ENCODE data around the gene PRKACA. TPM values are rescaled to one million over a fixed set of nuclear protein-coding genes. Genes with fewer than 3 reads are reported as not detected.

The PRKACA gene
- total and polyA plus RNA-seq, 7 donors = 33.6 to 59.1 (median 36.6) TPM

DNA sequence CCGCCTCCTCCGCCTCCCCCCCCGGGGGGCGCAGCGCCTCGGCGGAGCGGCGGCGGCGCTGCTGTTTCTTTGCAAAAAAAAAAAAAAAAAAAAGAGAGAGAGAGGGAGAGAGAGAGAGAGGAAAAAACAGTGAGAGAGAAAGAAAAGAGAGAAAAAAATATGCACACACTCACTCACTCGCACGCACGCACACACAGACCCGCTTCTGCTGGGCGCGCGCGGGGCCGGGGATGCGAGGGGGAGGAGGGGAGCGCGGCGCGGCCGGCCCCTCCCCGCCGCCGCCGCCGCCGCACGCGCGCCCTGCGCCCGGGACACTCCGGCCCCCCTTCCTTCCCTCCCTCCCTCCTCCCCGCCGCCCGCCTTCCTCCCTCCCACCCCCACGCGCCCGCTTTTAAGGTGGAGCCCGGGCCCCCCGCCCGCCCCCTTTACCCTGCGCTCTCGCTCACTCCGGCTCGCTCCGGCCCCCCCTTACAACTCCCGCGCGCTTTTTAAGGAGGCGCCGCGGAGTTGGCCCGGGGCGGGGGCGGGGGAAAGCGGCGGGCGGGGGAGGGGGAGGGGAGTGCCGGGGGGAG lies 27.0 kb downstream of the PRKACA start, which contains the start of gene SAMD1:
Gene SAMD1, minus strand, starts transcription at position 243 of the 572 bp plus-strand sequence.
- TF ChIP-seq EP300 (IDR thresholded peaks at IDR 0.05) (no peak), POLR2AphosphoS5 (IDR thresholded peaks at IDR 0.05) (peak in 1 of 4 donors; percentile 9)
- Histone ChIP-seq H3K4me1 (peaks cover 0 to 20% (median 17%) of the 10 kb centered on the region in 4 donors), H3K27ac (peak within 1 kb of the TSS; percentile 91 to 98 (median 96)), H3K27me3 (no peaks in the 10 kb centered on the region), H3K4me3 (peak within 1 kb of the TSS; percentile 60 to 84 (median 72)), H3K36me3 (peaks cover 0 to 17% (median 12%) of the 10 kb centered on the region in 4 donors), H3K9me3 (peaks cover 4 to 6% (median 5%) of the 10 kb centered on the region in 4 donors)
- WGBS, 2 donors = 1% methylated on average over 59 to 62 of the region's 65 CpGs
- intact Hi-C loops (cut with DNase I) = loop anchor here (2.0 kb wide), 1 partner anchor 24 kb away; no protein-coding TSS in a partner anchor
- DNase-seq = peak; percentile 98

GRCh38 chr19:14089662-14090508 lies 27.7 kb downstream of the PRKACA start:
- Histone ChIP-seq H3K27me3 (no peaks in the 10 kb centered on the region), H3K27ac (peak overlapping the region; percentile 91 to 98 (median 96)), H3K4me3 (peak overlapping the region; percentile 60 to 84 (median 72)), H3K4me1 (peaks cover 0 to 20% (median 17%) of the 10 kb centered on the region in 4 donors), H3K9me3 (peaks cover 4 to 6% (median 5%) of the 10 kb centered on the region in 4 donors), H3K36me3 (peaks cover 0 to 17% (median 12%) of the 10 kb centered on the region in 4 donors)
- TF ChIP-seq, protein P1, sequence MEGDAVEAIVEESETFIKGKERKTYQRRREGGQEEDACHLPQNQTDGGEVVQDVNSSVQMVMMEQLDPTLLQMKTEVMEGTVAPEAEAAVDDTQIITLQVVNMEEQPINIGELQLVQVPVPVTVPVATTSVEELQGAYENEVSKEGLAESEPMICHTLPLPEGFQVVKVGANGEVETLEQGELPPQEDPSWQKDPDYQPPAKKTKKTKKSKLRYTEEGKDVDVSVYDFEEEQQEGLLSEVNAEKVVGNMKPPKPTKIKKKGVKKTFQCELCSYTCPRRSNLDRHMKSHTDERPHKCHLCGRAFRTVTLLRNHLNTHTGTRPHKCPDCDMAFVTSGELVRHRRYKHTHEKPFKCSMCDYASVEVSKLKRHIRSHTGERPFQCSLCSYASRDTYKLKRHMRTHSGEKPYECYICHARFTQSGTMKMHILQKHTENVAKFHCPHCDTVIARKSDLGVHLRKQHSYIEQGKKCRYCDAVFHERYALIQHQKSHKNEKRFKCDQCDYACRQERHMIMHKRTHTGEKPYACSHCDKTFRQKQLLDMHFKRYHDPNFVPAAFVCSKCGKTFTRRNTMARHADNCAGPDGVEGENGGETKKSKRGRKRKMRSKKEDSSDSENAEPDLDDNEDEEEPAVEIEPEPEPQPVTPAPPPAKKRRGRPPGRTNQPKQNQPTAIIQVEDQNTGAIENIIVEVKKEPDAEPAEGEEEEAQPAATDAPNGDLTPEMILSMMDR (IDR thresholded peaks at IDR 0.05) = no peak
- no peak for TF ChIP-seq EP300 (IDR thresholded peaks at IDR 0.05)
- no peak for TF ChIP-seq POLR2A (IDR thresholded peaks at IDR 0.05)
- DNase-seq = no peak
- WGBS, 2 donors = 0 to 1% methylated on average over 142 of the region's 142 CpGs
- intact Hi-C loops (cut with DNase I) = loop anchor here (2.0 to 10.0 kb wide), 2 partner anchors 25 to 295 kb away; partner anchors contain the start of gene ZSWIM4

- H3K27me3 ChIP-seq = no peaks in the 10 kb centered on the region
- H3K9me3 ChIP-seq = peaks cover 4 to 6% (median 5%) of the 10 kb centered on the region in 4 donors
- DNase-seq = no peak
- intact Hi-C loops (cut with DNase I) = loop anchor here (10.0 kb wide), 1 partner anchor 295 kb away; the partner anchor contains the start of gene ZSWIM4
- H3K27ac ChIP-seq = peak overlapping the region; percentile 49 to 98 (median 92)
- WGBS, 2 donors = 16 to 22% methylated on average over 16 of the region's 16 CpGs
- TF ChIP-seq POLR2A (IDR thresholded peaks at IDR 0.05) (no peak), POLR2AphosphoS5 (IDR thresholded peaks at IDR 0.05) (no peak), EP300 (IDR thresholded peaks at IDR 0.05) (no peak)
- TF ChIP-seq, protein P1 (IDR thresholded peaks at IDR 0.05) = no peak
- peaks cover 0 to 20% (median 17%) of the 10 kb centered on the region in 4 donors for H3K4me1 ChIP-seq
- H3K4me3 ChIP-seq = peak overlapping the region; percentile 29 to 84 (median 72)
- H3K36me3 ChIP-seq = peaks cover 0 to 17% (median 12%) of the 10 kb centered on the region in 4 donors
Measured at GRCh38 chr19:14089412-14089661, 28.2 kb downstream of the PRKACA start.

GRCh38 chr19:14088634-14089411 lies 28.7 kb downstream of the PRKACA start:
- Histone ChIP-seq H3K4me3 (peak overlapping the region; percentile 29 to 84 (median 72)), H3K27ac (peak overlapping the region; percentile 49 to 98 (median 92)), H3K36me3 (peaks cover 0 to 17% (median 12%) of the 10 kb centered on the region in 4 donors), H3K9me3 (peaks cover 4 to 6% (median 5%) of the 10 kb centered on the region in 4 donors), H3K27me3 (no peaks in the 10 kb centered on the region), H3K4me1 (peaks cover 0 to 20% (median 17%) of the 10 kb centered on the region in 4 donors)
- no peak for DNase-seq
- intact Hi-C loops (cut with DNase I) = loop anchor here (10.0 kb wide), 1 partner anchor 294 kb away; the partner anchor contains the start of gene ZSWIM4
- WGBS, 2 donors = 87 to 91% methylated on average over 30 of the region's 30 CpGs
- no peak for TF ChIP-seq EP300 (IDR thresholded peaks at IDR 0.05)

DNA sequence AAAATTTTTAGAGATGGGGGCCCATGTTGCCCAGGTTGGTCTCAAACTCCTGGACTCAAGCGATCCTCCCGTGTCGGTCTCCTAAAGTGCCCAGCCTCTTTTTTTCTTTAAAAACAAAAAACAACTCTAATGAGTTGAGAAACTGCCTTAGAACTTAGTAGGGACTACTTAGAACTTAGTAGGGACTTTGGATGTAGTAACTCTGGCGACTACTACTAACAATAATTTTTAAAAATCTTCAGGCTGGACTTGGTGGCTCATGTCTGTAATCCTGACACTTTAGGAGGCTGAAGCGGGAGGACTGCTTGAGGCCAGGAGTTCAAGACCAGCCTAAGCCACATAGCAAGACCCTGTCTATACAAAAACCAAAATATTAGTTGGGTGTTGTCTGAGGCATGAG lies 31.5 kb downstream of the PRKACA start:
- H3K27me3 ChIP-seq = no peaks in the 10 kb centered on the region
- H3K36me3 ChIP-seq = peaks cover 0 to 17% (median 12%) of the 10 kb centered on the region in 4 donors
- H3K4me3 ChIP-seq = no peak overlapping the region
- no peak for DNase-seq
- WGBS, 2 donors = 76 to 78% methylated on average over 5 of the region's 5 CpGs
- H3K27ac ChIP-seq = no peak overlapping the region
- intact Hi-C loops (cut with DNase I) = loop anchor here (10.0 kb wide), 1 partner anchor 291 kb away; the partner anchor contains the start of gene ZSWIM4
- TF ChIP-seq, protein P1 (IDR thresholded peaks at IDR 0.05) = no peak
- TF ChIP-seq EP300 (IDR thresholded peaks at IDR 0.05) (no peak), POLR2A (IDR thresholded peaks at IDR 0.05) (no peak), POLR2AphosphoS5 (IDR thresholded peaks at IDR 0.05) (no peak)
- no peaks in the 10 kb centered on the region for H3K9me3 ChIP-seq
- peaks cover 0 to 21% (median 19%) of the 10 kb centered on the region in 4 donors for H3K4me1 ChIP-seq
